Parathyroid adenoma (tissue), 2 donors: ENCODE results near the gene TTYH2.

Experiments
- H2AFZ ChIP-seq: fragments of 300-600 bp; sonication (generic); one replicate; pipeline ENCODE4 v1.7.0; 2017; ENCODE audit warnings: antibody characterized with exemption, mild to moderate bottlenecking
- H3K27ac ChIP-seq: fragments of 300-600 bp; sonication (generic); one replicate; pipeline ENCODE4 v1.7.0; 2017
- H3K27me3 ChIP-seq: fragments of 300-600 bp; sonication (generic); one replicate; pipeline ENCODE4 v1.7.0; 2017; ENCODE audit warnings: low read length; ENCODE audit not compliant: control insufficient read depth, insufficient read depth
- H3K36me3 ChIP-seq: fragments of 300-600 bp; sonication (generic); one replicate; pipeline ENCODE4 v1.7.0; 2017; ENCODE audit warnings: low read length; ENCODE audit not compliant: control insufficient read depth, insufficient read depth
- H3K4me1 ChIP-seq: fragments of 300-600 bp; sonication (generic); one replicate; pipeline ENCODE4 v1.7.0; 2017; ENCODE audit warnings: control low read depth
- H3K4me2 ChIP-seq: fragments of 300-600 bp; sonication (generic); one replicate; pipeline ENCODE4 v1.7.0; 2017; ENCODE audit warnings: low read length
- H3K4me3 ChIP-seq: fragments of 300-600 bp; sonication (generic); one replicate; pipeline ENCODE4 v1.7.0; 2017; ENCODE audit warnings: low read depth, low read length
- H3K79me2 ChIP-seq: fragments of 300-600 bp; sonication (generic); one replicate; pipeline ENCODE4 v1.7.0; 2017; ENCODE audit warnings: control low read depth
- H3K9ac ChIP-seq: fragments of 300-600 bp; sonication (generic); one replicate; pipeline ENCODE4 v1.7.0; 2017; ENCODE audit warnings: mild to moderate bottlenecking
- H3K9me3 ChIP-seq: fragments of 300-600 bp; sonication (generic); one replicate; pipeline ENCODE4 v1.7.0; 2017; ENCODE audit warnings: low read length; ENCODE audit not compliant: control insufficient read depth
- CTCF ChIP-seq: fragments of 300-600 bp; sonication (generic); IDR thresholded peaks from one replicate; pipeline ENCODE4 v1.7.0; 2017; ENCODE audit warnings: antibody characterized with exemption, mild to moderate bottlenecking
- donor health status: primary hyperparathyroidism.

The TTYH2 gene

GRCh38 chr17:74272731-74273201 is 59.4 kb downstream of the TTYH2 start:
- H3K27ac ChIP-seq, result no peak overlapping the region
- H3K9me3 ChIP-seq, result no peaks in the 10 kb centered on the region
- H3K4me1 ChIP-seq, result no peaks in the 10 kb centered on the region
- H3K79me2 ChIP-seq, result no peaks in the 10 kb centered on the region
- H3K4me3 ChIP-seq, result no peak overlapping the region
- H3K9ac ChIP-seq, result no peak overlapping the region
- no peak overlapping the region for H3K4me2 ChIP-seq
- peaks cover 3% of the 10 kb centered on the region for H3K27me3 ChIP-seq
- no peak overlapping the region for H2AFZ ChIP-seq
- H3K36me3 ChIP-seq, result no peaks in the 10 kb centered on the region
- TF ChIP-seq CTCF, result no peak

- Histone ChIP-seq H3K27ac (no peak within 1 kb of the TSS), H3K4me1 (no peaks in the 10 kb centered on the region), H3K9ac (no peak within 1 kb of the TSS), H3K27me3 (peaks cover 3% of the 10 kb centered on the region), H3K9me3 (no peaks in the 10 kb centered on the region), H3K36me3 (no peaks in the 10 kb centered on the region), H3K4me3 (no peak within 1 kb of the TSS), H2AFZ (no peak within 1 kb of the TSS), H3K79me2 (no peaks in the 10 kb centered on the region), H3K4me2 (peak within 1 kb of the TSS; percentile 47)
- no peak for TF ChIP-seq CTCF
Observed at GRCh38 chr17:74274060-74274708, 60.8 kb downstream of the TTYH2 start, which contains the start of gene DNAI2. TSS of gene DNAI2 (plus strand) at chr17:74274234. CDS start at chr17:74281818, 7,584 bp downstream.

GRCh38 chr17:74274709-74275340 is 61.5 kb downstream of the TTYH2 start:
- Histone ChIP-seq H3K4me3 (no peak overlapping the region), H3K36me3 (no peaks in the 10 kb centered on the region), H3K9ac (no peak overlapping the region), H3K4me2 (no peak overlapping the region), H3K79me2 (no peaks in the 10 kb centered on the region), H3K4me1 (no peaks in the 10 kb centered on the region), H3K9me3 (no peaks in the 10 kb centered on the region), H3K27ac (no peak overlapping the region), H2AFZ (no peak overlapping the region), H3K27me3 (peaks cover 3% of the 10 kb centered on the region)
- TF ChIP-seq CTCF, result no peak

- Histone ChIP-seq H3K9me3 (no peaks in the 10 kb centered on the region), H3K9ac (no peak overlapping the region), H3K4me3 (no peak overlapping the region), H3K36me3 (no peaks in the 10 kb centered on the region), H3K27me3 (peaks cover 3% of the 10 kb centered on the region), H2AFZ (no peak overlapping the region), H3K4me1 (no peaks in the 10 kb centered on the region), H3K79me2 (no peaks in the 10 kb centered on the region), H3K4me2 (no peak overlapping the region), H3K27ac (peak overlapping the region; percentile 21)
- no peak for TF ChIP-seq CTCF
Observed at GRCh38 chr17:74276051-74276476, 62.7 kb downstream of the TTYH2 start.
